Gastrocnemius medialis (tissue), 4 donors: ENCODE measurements around the gene PCAT7. TPM values are rescaled to one million over a fixed set of nuclear protein-coding genes. Genes with fewer than 3 reads are reported as not detected.
"Not testable (repeated sequence)": the region's sequence is repeated elsewhere in the genome, so short reads cannot be mapped to it uniquely, and the experiment has no call there.

Source experiments
- ATAC-seq, 2 donors: fragments of 150-250 bp; one replicate each; pipeline ENCODE4 v1.9.1; 2016
- DNase-seq, 2 donors: peaks; one replicate each; pipeline ENCODE4 v3.0.0-alpha.2; 2019
- H3K27ac ChIP-seq, 4 donors: fragments of 200-600 bp; sonication (generic); 1 replicate in 1 of 4; 2 replicates in 3 of 4; pipeline ENCODE4 v1.5.1; 2016 to 2018; ENCODE audit warnings: mild to moderate bottlenecking in 2 of 4, moderate library complexity in 1 of 4
- H3K27me3 ChIP-seq, 3 donors: fragments of 200-600 bp; sonication (generic) in 2 of 3; 1 replicate in 1 of 3; 2 replicates in 2 of 3; pipeline versions ENCODE4 v1.5.1 to v1.6.0; 2016 to 2019; ENCODE audit warnings: mild to moderate bottlenecking in 1 of 3, moderate library complexity in 1 of 3
- H3K36me3 ChIP-seq, 2 donors: fragments of 200-600 bp; sonication (generic) in 1 of 2; one replicate each; pipeline ENCODE4 v1.5.1; 2017 to 2018
- H3K4me1 ChIP-seq, 2 donors: fragments of 200-600 bp; sonication (generic) in 1 of 2; one replicate each; pipeline ENCODE4 v1.5.1; 2016 to 2017; ENCODE audit warnings: mild to moderate bottlenecking in 2 of 2
- H3K4me3 ChIP-seq, 4 donors: fragments of 200-600 bp; sonication (generic) in 3 of 4; 1 replicate in 1 of 4; 2 replicates in 3 of 4; pipeline ENCODE4 v1.5.1; 2016 to 2019; ENCODE audit warnings: mild to moderate bottlenecking in 2 of 4
- H3K9me3 ChIP-seq, 3 donors: fragments of 200-600 bp; sonication (generic) in 2 of 3; 1 replicate in 1 of 3; 2 replicates in 2 of 3; pipeline ENCODE4 v1.5.1; 2016 to 2019
- POLR2A ChIP-seq, 2 donors: fragments of 450-650 bp; IDR thresholded peaks; one replicate each; pipeline ENCODE4 v1.6.1; 2017; ENCODE audit warnings: antibody characterized with exemption in 2 of 2, mild to moderate bottlenecking in 2 of 2, moderate library complexity in 2 of 2
- in situ Hi-C, 4 donors: fragments of 200-750 bp; cut with MboI; loops; one replicate each; pipeline versions ENCODE4 v1.15.0 to v1.8.0; 2017; ENCODE audit warnings: low sequenced_read_pairs in 4 of 4
- intact Hi-C: fragments of 100-400 bp; cut with DNase I; formaldehyde crosslinking; loops from one replicate; pipeline ENCODE4 v1.15.1; 2023; ENCODE audit warnings: low total_unique reads
- total RNA-seq, 4 donors: library from RNA; depleted of rRNA; stranded (reverse); fragments of >200 nt; gene quantifications; one replicate each; pipeline versions ENCODE4 v1.1.0 to v1.2.3, GENCODE V29; 2016
- TF ChIP-seq, protein P1 (sequence below), 5 experiments: fragments of 450-650 bp in 3 of 5; fragments of 200-600 bp in 2 of 5; sonication (generic) in 2 of 5; IDR thresholded peaks in 4 of 5; conservative IDR thresholded peaks in 1 of 5; 1 replicate in 4 of 5; 2 replicates in 1 of 5; pipeline ENCODE4 v1.5.1; 2016 to 2019; ENCODE audit warnings: antibody characterized with exemption in 5 of 5, mild to moderate bottlenecking in 3 of 5, moderate library complexity in 3 of 5

Gene PCAT7
- total RNA-seq, 4 donors from 2014 or later, result not detected

- no peaks in the 10 kb centered on the region for H3K27me3 ChIP-seq
- DNase-seq (no peak), ATAC-seq (no peak)
- in situ Hi-C loops (no loop called here), intact Hi-C loops (no loop called here)
- TF ChIP-seq POLR2A (IDR thresholded peaks at IDR 0.05), result no peak
- TF ChIP-seq, protein P1, sequence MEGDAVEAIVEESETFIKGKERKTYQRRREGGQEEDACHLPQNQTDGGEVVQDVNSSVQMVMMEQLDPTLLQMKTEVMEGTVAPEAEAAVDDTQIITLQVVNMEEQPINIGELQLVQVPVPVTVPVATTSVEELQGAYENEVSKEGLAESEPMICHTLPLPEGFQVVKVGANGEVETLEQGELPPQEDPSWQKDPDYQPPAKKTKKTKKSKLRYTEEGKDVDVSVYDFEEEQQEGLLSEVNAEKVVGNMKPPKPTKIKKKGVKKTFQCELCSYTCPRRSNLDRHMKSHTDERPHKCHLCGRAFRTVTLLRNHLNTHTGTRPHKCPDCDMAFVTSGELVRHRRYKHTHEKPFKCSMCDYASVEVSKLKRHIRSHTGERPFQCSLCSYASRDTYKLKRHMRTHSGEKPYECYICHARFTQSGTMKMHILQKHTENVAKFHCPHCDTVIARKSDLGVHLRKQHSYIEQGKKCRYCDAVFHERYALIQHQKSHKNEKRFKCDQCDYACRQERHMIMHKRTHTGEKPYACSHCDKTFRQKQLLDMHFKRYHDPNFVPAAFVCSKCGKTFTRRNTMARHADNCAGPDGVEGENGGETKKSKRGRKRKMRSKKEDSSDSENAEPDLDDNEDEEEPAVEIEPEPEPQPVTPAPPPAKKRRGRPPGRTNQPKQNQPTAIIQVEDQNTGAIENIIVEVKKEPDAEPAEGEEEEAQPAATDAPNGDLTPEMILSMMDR (IDR thresholded peaks at IDR 0.05 in 4 of 5, conservative IDR thresholded peaks at IDR 0.05 in 1 of 5), result no peak
- no peaks in the 10 kb centered on the region for H3K36me3 ChIP-seq
- no peak overlapping the region for H3K4me3 ChIP-seq
- no peak overlapping the region for H3K27ac ChIP-seq
- H3K4me1 ChIP-seq, result no peaks in the 10 kb centered on the region
- H3K9me3 ChIP-seq, result no peaks in the 10 kb centered on the region
Measured at GRCh38 chr9:94538908-94539307, 16.0 kb upstream of the PCAT7 start.

GRCh38 chr9:94544335-94544734 is 10.5 kb upstream of the PCAT7 start:
- in situ Hi-C loops, intact Hi-C loops, H3K4me3 ChIP-seq: not testable (repeated sequence)

DNA sequence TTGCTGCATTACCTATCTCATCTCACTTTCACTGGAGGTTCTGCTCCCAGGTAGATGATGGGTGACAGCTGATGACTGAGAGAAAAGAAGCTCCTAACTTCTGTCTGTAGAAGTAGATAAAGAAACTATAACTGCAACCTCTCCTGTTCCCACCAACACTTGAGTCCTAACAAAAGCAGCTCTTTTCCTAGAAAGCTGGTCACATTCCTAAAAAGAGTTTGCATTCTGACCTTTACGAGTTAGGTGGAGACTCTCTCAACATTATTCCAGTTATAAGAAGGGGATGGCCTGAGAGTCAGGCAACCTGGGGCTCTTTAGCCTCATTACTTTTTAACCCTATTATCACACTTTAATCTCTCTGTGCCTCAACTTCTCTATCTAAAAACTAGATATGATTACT is 8.9 kb upstream of the PCAT7 start:
- Histone ChIP-seq H3K27me3 (no peaks in the 10 kb centered on the region), H3K4me1 (peaks cover 0 to 2% of the 10 kb centered on the region in 2 donors), H3K36me3 (no peaks in the 10 kb centered on the region), H3K9me3 (no peaks in the 10 kb centered on the region), H3K4me3 (no peak overlapping the region), H3K27ac (no peak overlapping the region)
- in situ Hi-C loops, result no loop called here
- intact Hi-C loops, result no loop called here
- DNase-seq (no peak), ATAC-seq (no peak)
- TF ChIP-seq, protein P1 (IDR thresholded peaks at IDR 0.05 in 4 of 5, conservative IDR thresholded peaks at IDR 0.05 in 1 of 5), result no peak
- TF ChIP-seq POLR2A (IDR thresholded peaks at IDR 0.05), result no peak

More at GRCh38 chr9:94544335-94544734, 10.5 kb upstream of the PCAT7 start:
- not testable (repeated sequence) for H3K27ac ChIP-seq, ATAC-seq, DNase-seq, H3K4me1 ChIP-seq, H3K27me3 ChIP-seq, H3K36me3 ChIP-seq, H3K9me3 ChIP-seq

DNA sequence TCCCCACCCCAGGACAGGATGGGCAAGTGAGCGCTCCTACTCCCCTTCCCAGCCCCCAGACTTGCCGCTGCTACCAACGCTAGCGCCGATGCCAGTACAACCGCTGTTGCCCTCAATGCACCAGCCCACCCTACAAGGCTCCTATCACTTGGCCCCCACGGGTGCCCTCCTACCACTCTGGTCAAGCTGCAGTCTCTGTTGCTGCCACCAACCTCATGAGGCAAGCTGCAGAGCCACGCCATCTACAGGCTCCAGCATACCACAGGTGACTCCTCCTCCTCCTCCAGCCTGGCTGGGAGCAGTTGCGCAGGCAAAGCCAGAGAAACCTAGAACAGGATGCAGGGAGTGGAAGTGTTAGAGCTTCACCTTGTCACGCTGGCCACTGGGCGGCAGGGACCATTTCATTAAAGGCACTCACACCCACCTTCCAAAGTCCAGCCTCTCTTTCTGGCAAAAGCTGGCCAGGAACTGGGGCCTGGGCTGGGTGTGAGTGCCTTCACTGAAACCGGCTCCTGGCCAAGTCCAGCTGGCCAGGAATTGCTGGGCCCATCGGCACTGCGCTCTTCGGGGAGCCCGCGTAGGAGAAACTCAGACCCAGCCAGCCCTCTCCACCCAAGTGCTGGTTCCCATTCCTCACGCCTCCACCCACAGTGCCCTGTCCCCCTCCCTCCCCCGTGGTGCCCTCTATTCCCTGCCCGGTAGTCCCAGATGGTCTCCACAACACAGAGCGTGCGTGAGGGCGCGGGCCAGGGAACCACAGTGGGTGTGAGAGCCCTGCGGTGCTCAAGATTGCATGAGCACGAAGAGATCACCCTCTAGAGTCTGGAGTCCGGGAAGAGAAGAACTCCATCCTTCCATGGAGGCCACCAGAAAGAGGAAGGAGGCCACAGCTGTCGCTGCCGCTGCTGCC is 1.6 kb upstream of the PCAT7 start:
- no peak for ATAC-seq
- no peak for DNase-seq
- Histone ChIP-seq H3K4me3 (no peak overlapping the region), H3K9me3 (no peaks in the 10 kb centered on the region), H3K4me1 (peaks cover 0 to 2% of the 10 kb centered on the region in 2 donors), H3K27me3 (no peaks in the 10 kb centered on the region), H3K36me3 (no peaks in the 10 kb centered on the region), H3K27ac (no peak overlapping the region)
- intact Hi-C loops (no loop called here), in situ Hi-C loops (no loop called here)
- TF ChIP-seq, protein P1 (IDR thresholded peaks at IDR 0.05 in 4 of 5, conservative IDR thresholded peaks at IDR 0.05 in 1 of 5), result no peak
- no peak for TF ChIP-seq POLR2A (IDR thresholded peaks at IDR 0.05)

DNA sequence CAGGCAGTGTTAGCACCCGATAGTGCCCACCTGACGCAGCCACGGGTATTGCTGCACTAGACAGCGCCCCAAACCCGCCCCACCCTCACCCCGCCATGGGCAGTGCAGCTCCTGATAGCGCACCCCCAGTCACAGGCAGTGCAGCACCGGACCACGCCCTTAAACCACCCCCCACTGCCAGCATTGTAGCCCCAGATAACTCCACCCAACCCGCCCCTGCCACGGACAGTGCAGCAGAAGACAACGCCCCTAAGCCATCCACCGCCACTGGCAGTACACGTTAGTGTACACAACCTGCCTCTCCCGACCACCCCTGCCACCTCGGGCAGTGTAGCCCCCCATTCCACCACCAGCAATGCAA is 825 bp upstream of the PCAT7 start:
- Histone ChIP-seq H3K9me3 (no peaks in the 10 kb centered on the region), H3K4me1 (peaks cover 0 to 2% of the 10 kb centered on the region in 2 donors), H3K27ac (no peak overlapping the region), H3K27me3 (no peaks in the 10 kb centered on the region), H3K4me3 (no peak overlapping the region), H3K36me3 (no peaks in the 10 kb centered on the region)
- ATAC-seq (no peak), DNase-seq (no peak)
- in situ Hi-C loops (no loop called here), intact Hi-C loops (loop anchor here (1.0 kb wide), 1 partner anchor 49 kb away; no protein-coding TSS in a partner anchor)
- TF ChIP-seq POLR2A (IDR thresholded peaks at IDR 0.05), result no peak
- TF ChIP-seq, protein P1 (IDR thresholded peaks at IDR 0.05 in 4 of 5, conservative IDR thresholded peaks at IDR 0.05 in 1 of 5), result no peak
